AG09319 (cell line): ENCODE results near the gene KCNN4.
"Not testable (repeated sequence)": the region's sequence is repeated elsewhere in the genome, so short reads cannot be mapped to it uniquely, and the experiment has no call there.

ENCODE experiments used
- DNase-seq: peaks from one replicate; pipeline ENCODE4 v3.0.0-alpha.2; 2010; ENCODE audit warnings: low read depth; ENCODE audit errors: extremely low read depth
- TF ChIP-seq, protein P1 (sequence below): IDR thresholded peaks from 2 replicates; pipeline ENCODE4 v1.5.1; 2011; ENCODE audit warnings: low read depth, mild to moderate bottlenecking, inconsistent platforms, low read length, moderate library complexity

Gene KCNN4

DNA sequence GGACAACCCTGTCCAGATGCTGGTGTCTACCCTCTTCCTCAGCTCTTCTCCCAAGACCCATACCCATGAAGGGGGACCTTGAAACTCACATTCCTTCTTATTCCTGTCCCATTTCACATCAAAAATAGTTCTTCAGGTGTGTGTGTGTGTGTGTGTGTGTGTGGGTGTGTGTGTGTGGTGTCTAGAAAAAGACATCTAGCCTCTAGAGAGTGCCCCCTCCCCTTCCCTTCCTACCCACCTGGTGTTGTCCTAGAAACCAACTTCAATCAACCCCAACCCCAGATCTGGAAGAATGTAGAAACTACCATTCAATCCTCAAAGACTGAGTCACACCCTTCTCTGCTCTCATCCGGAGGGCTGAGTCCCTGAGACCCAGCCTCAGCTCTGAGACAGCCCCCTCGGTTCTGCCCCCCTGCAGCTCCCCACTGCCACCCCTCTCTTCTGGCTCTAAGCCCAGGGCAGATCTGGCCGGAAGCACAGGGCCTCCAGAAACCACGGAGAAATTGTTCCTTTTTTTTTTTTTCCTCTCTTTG is 3.5 kb downstream of the KCNN4 start:
- no peak for DNase-seq
- TF ChIP-seq, protein P1, sequence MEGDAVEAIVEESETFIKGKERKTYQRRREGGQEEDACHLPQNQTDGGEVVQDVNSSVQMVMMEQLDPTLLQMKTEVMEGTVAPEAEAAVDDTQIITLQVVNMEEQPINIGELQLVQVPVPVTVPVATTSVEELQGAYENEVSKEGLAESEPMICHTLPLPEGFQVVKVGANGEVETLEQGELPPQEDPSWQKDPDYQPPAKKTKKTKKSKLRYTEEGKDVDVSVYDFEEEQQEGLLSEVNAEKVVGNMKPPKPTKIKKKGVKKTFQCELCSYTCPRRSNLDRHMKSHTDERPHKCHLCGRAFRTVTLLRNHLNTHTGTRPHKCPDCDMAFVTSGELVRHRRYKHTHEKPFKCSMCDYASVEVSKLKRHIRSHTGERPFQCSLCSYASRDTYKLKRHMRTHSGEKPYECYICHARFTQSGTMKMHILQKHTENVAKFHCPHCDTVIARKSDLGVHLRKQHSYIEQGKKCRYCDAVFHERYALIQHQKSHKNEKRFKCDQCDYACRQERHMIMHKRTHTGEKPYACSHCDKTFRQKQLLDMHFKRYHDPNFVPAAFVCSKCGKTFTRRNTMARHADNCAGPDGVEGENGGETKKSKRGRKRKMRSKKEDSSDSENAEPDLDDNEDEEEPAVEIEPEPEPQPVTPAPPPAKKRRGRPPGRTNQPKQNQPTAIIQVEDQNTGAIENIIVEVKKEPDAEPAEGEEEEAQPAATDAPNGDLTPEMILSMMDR, result no peak

DNA sequence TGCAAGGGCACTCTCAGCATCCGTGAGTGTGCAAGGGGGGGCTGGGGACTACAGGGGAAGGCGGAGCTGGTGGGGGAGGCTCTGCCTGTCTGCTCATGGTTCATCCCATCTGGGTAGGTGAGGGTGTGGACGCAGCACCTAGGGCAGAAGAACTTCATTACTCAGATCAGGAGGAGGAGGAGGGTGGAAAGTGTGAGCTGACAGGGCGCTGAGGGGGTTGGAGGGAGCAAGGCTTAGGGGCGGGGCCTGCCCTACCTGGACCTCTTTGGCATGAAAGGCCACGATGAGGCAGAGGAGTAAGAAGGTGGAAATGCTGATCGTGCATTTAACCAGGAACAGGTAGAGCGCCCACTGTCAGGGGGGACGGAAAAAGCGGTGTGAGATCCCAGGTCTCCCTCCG is 4.5 kb downstream of the KCNN4 start:
- no peak for DNase-seq
- TF ChIP-seq, protein P1, result no peak

DNA sequence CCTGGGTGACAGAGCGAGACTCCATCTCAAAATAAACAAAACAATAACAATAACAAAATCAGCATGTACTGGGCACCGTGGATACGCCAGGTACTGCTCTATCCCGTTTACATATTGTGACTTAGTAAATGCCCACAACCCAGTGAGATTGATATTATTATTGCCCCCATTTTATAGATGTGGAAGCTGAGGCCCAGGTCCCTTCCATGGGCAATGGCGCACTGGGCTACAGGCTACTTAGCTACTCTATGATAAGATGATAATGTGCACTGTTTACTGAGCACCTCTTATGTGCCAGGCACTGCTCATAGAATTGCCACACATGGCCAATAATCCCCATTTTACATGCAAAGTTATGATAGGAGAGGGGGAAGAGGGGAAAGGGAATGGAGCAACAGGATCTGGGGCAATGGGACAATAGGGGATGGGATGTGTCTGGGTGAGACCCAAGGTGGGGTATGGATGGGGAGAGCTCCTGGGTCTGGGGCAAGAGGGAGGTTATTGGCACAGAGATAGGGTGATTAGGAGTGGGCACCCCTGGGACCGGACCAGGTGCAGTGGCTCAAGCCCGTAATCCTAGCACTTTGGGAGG is 5.4 kb downstream of the KCNN4 start:
- DNase-seq, result no peak
- TF ChIP-seq, protein P1, result no peak

DNA sequence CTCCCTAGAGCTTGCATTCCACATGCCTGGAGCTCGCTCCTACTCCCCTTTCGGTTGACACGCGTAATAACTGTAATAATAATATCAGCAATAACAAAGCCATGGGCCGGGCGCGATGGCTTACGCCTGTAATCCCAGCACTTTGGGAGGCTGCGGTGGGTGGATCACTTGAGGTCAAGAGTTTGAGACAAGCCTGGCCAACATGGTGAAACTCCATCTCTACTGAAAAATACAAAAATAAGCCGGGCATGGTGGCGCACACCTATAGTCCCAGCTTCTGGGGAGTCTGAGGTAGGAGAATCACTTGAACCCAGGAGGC is 5.9 kb downstream of the KCNN4 start:
- DNase-seq, result not testable (repeated sequence)

- TF ChIP-seq, protein P1, result peak; percentile 64
- no peak for DNase-seq
These were observed 6.5 kb downstream of the KCNN4 start for GRCh38 chr19:43774103-43774939.

GRCh38 chr19:43773725-43774102 is 7.1 kb downstream of the KCNN4 start:
- no peak for DNase-seq
- TF ChIP-seq, protein P1, result no peak

DNA sequence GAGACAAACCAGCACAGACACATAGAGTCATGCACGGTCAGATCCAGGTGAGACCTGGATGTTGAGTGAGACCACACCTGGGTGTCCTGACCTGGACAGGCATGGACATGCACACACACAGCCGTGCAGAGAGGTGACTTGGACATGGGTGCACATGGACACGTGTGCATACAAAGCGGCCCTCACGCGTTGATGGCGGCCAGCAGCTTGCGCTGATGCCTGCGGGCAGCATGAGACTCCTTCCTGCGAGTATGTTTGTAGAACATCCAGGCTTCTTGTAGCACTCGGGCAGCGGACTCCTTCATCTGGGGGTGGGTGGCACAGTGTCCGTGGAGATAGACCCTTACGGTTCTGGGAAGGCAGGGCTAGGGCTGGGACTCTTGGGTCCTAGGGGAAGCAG is 11.5 kb downstream of the KCNN4 start:
- TF ChIP-seq, protein P1, result no peak
- DNase-seq, result no peak
